GM12878 (cell line): ENCODE results near the gene UQCR10. TPM values are rescaled to one million over a fixed set of nuclear protein-coding genes. Genes with fewer than 3 reads are reported as not detected.

Experiments used
- ATAC-seq: fragments of 200-7000 bp; cut with Tn5 transposase; 3 replicates; pipeline ENCODE4 v1.9.1; 2020; ENCODE audit warnings: mild to moderate bottlenecking, moderate library complexity
- BruUV-seq: library from RNA; stranded (reverse); fragments of 400-500 nt; replicated peaks from 2 replicates; lab custom pipeline; 2021; lab: Mats Ljungman, UMichigan
- CTCF ChIA-PET: fragments of 300-600 bp; sonication (Branson Sonifier 250); formaldehyde crosslinking; extraction: SDS; loops from one replicate; lab custom pipeline; 2021; ENCODE audit warnings: inconsistent platforms; lab: Yijun Ruan, JAX
- POLR2A ChIA-PET: fragments of 350-600 bp; formaldehyde crosslinking; extraction: SDS; loops from one replicate; lab custom pipeline; 2021; ENCODE audit warnings: inconsistent platforms; lab: Charles Lee
- RAD21 ChIA-PET: fragments of 300-600 bp; sonication (Branson Sonifier 250); formaldehyde crosslinking; loops from one replicate; lab custom pipeline; 2023; ENCODE audit warnings: antibody characterized with exemption; ENCODE audit not compliant: unreplicated experiment; lab: Charles Lee
- SMC1A ChIA-PET: fragments of 300-600 bp; sonication (Branson Sonifier 250); formaldehyde crosslinking; loops from one replicate; lab custom pipeline; 2023; ENCODE audit not compliant: unreplicated experiment, uncharacterized antibody; lab: Charles Lee
- DNase-seq: peaks from one replicate; pipeline ENCODE4 v3.0.0-alpha.2; 2011; ENCODE audit warnings: low read depth, low spot score
- FAIRE-seq: peaks from 3 replicates; lab custom pipeline; 2011; peaks lifted over from hg19 to GRCh38; lab: Jason Lieb, UNC
- H2AFZ ChIP-seq: 2 replicates; pipeline ENCODE4 v1.6.0; 2011; ENCODE audit warnings: low read depth, low read length, control low read depth; ENCODE audit not compliant: control insufficient read depth
- H3K27ac ChIP-seq: 2 replicates; pipeline ENCODE4 v1.5.1; 2011; ENCODE audit warnings: control low read depth; ENCODE audit not compliant: control insufficient read depth, insufficient read depth
- H3K27me3 ChIP-seq, 2 experiments: replicated peaks in 1 of 2; 2 replicates each; pipeline versions ENCODE4 v1.6.0 to v1.6.1; 2011; ENCODE audit warnings: low read length in 1 of 2; ENCODE audit not compliant: control insufficient read depth in 2 of 2, insufficient read depth in 2 of 2
- H3K36me3 ChIP-seq, 2 experiments: 2 replicates each; pipeline ENCODE4 v1.5.1; 2011; ENCODE audit warnings: low read length in 1 of 2; ENCODE audit not compliant: control insufficient read depth in 2 of 2, insufficient read depth in 2 of 2
- H3K4me1 ChIP-seq: 2 replicates; pipeline ENCODE4 v1.6.1; 2011; ENCODE audit warnings: mild to moderate bottlenecking, low read length, moderate library complexity, mixed read lengths; ENCODE audit not compliant: control insufficient read depth, insufficient read depth
- H3K4me2 ChIP-seq: 2 replicates; pipeline ENCODE4 v1.6.0; 2011; ENCODE audit warnings: control low read depth; ENCODE audit not compliant: control insufficient read depth, insufficient read depth
- H3K4me3 ChIP-seq: fragments of 200-600 bp; sonication (generic); 2 replicates; pipeline ENCODE4 v1.5.1; 2016
- H3K79me2 ChIP-seq: 2 replicates; pipeline ENCODE4 v1.6.0; 2011; ENCODE audit warnings: low read length; ENCODE audit not compliant: control insufficient read depth, insufficient read depth
- H3K9ac ChIP-seq: 2 replicates; pipeline ENCODE4 v1.8.0; 2011; ENCODE audit warnings: low read length, control low read depth, mixed read lengths; ENCODE audit not compliant: control insufficient read depth, insufficient read depth
- H3K9me3 ChIP-seq: replicated peaks from 3 replicates; pipeline ENCODE4 v1.5.1; 2011; ENCODE audit warnings: mild to moderate bottlenecking, low read length; ENCODE audit not compliant: control insufficient read depth, insufficient read depth
- H4K20me1 ChIP-seq: 2 replicates; pipeline ENCODE4 v1.6.0; 2011; ENCODE audit not compliant: control insufficient read depth, insufficient read depth
- CEBPB ChIP-seq, 2 experiments: fragments of 150-350 bp in 1 of 2; IDR thresholded peaks; 2 replicates each; pipeline ENCODE4 v1.6.1; 2012 to 2014; ENCODE audit warnings: low read depth in 2 of 2, low read length in 2 of 2, borderline replicate concordance in 1 of 2, inconsistent platforms in 1 of 2
- GABPA ChIP-seq: IDR thresholded peaks from 2 replicates; pipeline ENCODE4 v1.6.1; 2014; ENCODE audit warnings: antibody characterized with exemption, low read depth, mild to moderate bottlenecking, inconsistent platforms
- MEF2A ChIP-seq: IDR thresholded peaks from 2 replicates; pipeline ENCODE4 v1.6.1; 2011; ENCODE audit warnings: low read depth, mild to moderate bottlenecking, low read length, moderate library complexity; ENCODE audit not compliant: insufficient read depth
- RB1 ChIP-seq: fragments of 450-650 bp; formaldehyde crosslinking; IDR thresholded peaks from 2 replicates; pipeline ENCODE4 v1.6.1; 2017; ENCODE audit warnings: mild to moderate bottlenecking, borderline replicate concordance
- ZNF217 ChIP-seq: fragments of 450-650 bp; IDR thresholded peaks from 2 replicates; pipeline ENCODE4 v1.6.1; 2017; ENCODE audit warnings: antibody characterized with exemption, mild to moderate bottlenecking
- WGBS: methylation state at CpG from one replicate; pipeline ENCODE4 v1.1.6; 2016; ENCODE audit warnings: low lambda C conversion rate; ENCODE audit not compliant: insufficient replicate concordance, insufficient coverage; ENCODE audit errors: missing lambda C conversion rate; 5-methylcytosine and 5-hydroxymethylcytosine counted together
- in situ Hi-C: fragments of 300-500 bp; cut with MboI; formaldehyde crosslinking; loops from 9 replicates; pipeline ENCODE4 v1.14.3; 2018; ENCODE audit warnings: mixed read lengths
- intact Hi-C: fragments of 100-400 bp; cut with micrococcal nuclease; formaldehyde crosslinking; loops from one replicate; pipeline ENCODE4 v1.14.2; 2022; ENCODE audit not compliant: unreplicated experiment
- polyA plus RNA-seq, 11 experiments: library from polyadenylated mRNA; depleted of rRNA in 4 of 11; unstranded in 6 of 11; stranded (reverse) in 5 of 11; fragments of >200 nt; fragmentation: Nextera tagmentation in 4 of 11; fragmentation: Illumina TruSeq in 1 of 11; extraction: Ambion mirVana in 4 of 11; extraction: Trizol in 1 of 11; gene quantifications; 1 replicate in 1 of 11; 2 replicates in 10 of 11; pipeline versions ENCODE4 v1.2.1 to v1.2.3, GENCODE V29; 2011 to 2016; ENCODE audit warnings: inconsistent platforms in 2 of 11, missing spikeins in 2 of 11, low read depth in 1 of 11
- total RNA-seq, 4 experiments: library from RNA; depleted of rRNA in 3 of 4; stranded (reverse); fragments of >200 nt in 3 of 4; fragmentation: Illumina TruSeq in 1 of 4; extraction: Trizol in 1 of 4; gene quantifications; 2 replicates each; pipeline versions ENCODE4 v1.2.1 to v1.2.3, GENCODE V29; 2013 to 2021
- TF ChIP-seq, protein P1 (sequence below): fragments of 450-650 bp; IDR thresholded peaks from 2 replicates; pipeline ENCODE4 v1.6.1; 2016; ENCODE audit warnings: mild to moderate bottlenecking, moderate library complexity, borderline replicate concordance

Gene UQCR10
- total and polyA plus RNA-seq, 10 of the 15 experiments (the other 5 are each of a cell fraction or from before 2014, with no cell fraction given): 144 to 1,021 (median 214) TPM

DNA sequence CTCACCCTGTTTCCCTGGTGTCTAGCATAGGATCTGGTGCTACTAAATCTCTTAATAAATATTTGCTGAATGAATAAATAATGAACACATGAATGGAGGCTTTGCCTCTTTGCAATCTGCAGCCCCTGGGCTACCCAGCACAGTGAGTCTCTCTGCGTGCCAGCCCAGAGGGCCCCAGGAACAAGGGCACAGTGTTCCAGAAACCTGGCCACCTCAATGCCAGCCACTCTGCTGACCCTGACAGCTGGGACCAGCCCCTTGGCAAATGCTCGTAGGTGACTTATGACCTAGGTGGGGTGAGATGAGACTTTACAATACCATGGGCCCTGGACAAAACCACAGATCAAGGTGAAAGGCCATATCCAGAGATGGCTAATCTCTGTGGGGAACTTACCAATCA, 31.6 kb downstream of the UQCR10 start:
- Histone ChIP-seq H3K27ac (peak overlapping the region; percentile 51), H3K4me2 (no peak overlapping the region), H3K79me2 (no peaks in the 10 kb centered on the region), H3K27me3 (no peaks in the 10 kb centered on the region), H3K4me3 (no peak overlapping the region), H3K9ac (no peak overlapping the region), H3K36me3 (peaks cover 5 to 21% of the 10 kb centered on the region in 2 experiments; a peak in 3 of 4 replicates), H3K4me1 (peaks cover 27% of the 10 kb centered on the region), H3K9me3 (no peaks in the 10 kb centered on the region), H2AFZ (no peak overlapping the region), H4K20me1 (no peaks in the 10 kb centered on the region)
- CTCF ChIA-PET: interaction anchor here (0.9 to 1.0 kb wide), 2 partner anchors 8 to 28 kb away, joined by 3 read pairs; no protein-coding TSS in a partner anchor
- in situ Hi-C loops: no loop called here
- SMC1A ChIA-PET: no interaction called here
- ATAC-seq: no peak
- DNase-seq: no peak
- POLR2A ChIA-PET: interaction anchor here (0.9 kb wide), 1 partner anchor 23 kb away, joined by 3 read pairs; no protein-coding TSS in a partner anchor
- intact Hi-C loops: no loop called here
- WGBS: 94% methylated on average over 2 of the region's 2 CpGs
- RAD21 ChIA-PET: interaction anchor here (1.9 kb wide), 1 partner anchor 22 kb away, joined by 4 read pairs; no protein-coding TSS in a partner anchor
- TF ChIP-seq, protein P1, sequence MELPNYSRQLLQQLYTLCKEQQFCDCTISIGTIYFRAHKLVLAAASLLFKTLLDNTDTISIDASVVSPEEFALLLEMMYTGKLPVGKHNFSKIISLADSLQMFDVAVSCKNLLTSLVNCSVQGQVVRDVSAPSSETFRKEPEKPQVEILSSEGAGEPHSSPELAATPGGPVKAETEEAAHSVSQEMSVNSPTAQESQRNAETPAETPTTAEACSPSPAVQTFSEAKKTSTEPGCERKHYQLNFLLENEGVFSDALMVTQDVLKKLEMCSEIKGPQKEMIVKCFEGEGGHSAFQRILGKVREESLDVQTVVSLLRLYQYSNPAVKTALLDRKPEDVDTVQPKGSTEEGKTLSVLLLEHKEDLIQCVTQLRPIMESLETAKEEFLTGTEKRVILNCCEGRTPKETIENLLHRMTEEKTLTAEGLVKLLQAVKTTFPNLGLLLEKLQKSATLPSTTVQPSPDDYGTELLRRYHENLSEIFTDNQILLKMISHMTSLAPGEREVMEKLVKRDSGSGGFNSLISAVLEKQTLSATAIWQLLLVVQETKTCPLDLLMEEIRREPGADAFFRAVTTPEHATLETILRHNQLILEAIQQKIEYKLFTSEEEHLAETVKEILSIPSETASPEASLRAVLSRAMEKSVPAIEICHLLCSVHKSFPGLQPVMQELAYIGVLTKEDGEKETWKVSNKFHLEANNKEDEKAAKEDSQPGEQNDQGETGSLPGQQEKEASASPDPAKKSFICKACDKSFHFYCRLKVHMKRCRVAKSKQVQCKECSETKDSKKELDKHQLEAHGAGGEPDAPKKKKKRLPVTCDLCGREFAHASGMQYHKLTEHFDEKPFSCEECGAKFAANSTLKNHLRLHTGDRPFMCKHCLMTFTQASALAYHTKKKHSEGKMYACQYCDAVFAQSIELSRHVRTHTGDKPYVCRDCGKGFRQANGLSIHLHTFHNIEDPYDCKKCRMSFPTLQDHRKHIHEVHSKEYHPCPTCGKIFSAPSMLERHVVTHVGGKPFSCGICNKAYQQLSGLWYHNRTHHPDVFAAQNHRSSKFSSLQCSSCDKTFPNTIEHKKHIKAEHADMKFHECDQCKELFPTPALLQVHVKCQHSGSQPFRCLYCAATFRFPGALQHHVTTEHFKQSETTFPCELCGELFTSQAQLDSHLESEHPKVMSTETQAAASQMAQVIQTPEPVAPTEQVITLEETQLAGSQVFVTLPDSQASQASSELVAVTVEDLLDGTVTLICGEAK: no peak
- TF ChIP-seq RB1 (no peak), ZNF217 (no peak), CEBPB (IDR thresholded peaks at IDR 0.05; ENCODE audit: borderline replicate concordance in 1 of 2, low read depth in 2 of 2, low read length in 2 of 2) (no peak), MEF2A (no peak), GABPA (no peak)
- BruUV-seq: no TSS peak
- FAIRE-seq: no peak
